22Rv1 (cell line): ENCODE measurements around the gene ZNF423.

Source experiments
- ZFX ChIP-seq: fragments of 450-650 bp; IDR thresholded peaks from 2 replicates; pipeline ENCODE4 v1.6.1; 2017; ENCODE audit warnings: antibody characterized with exemption, borderline replicate concordance
- TF ChIP-seq, protein P1 (sequence below): fragments of 450-650 bp; IDR thresholded peaks from 2 replicates; pipeline ENCODE4 v1.5.1; 2017; ENCODE audit warnings: mild to moderate bottlenecking

DNA sequence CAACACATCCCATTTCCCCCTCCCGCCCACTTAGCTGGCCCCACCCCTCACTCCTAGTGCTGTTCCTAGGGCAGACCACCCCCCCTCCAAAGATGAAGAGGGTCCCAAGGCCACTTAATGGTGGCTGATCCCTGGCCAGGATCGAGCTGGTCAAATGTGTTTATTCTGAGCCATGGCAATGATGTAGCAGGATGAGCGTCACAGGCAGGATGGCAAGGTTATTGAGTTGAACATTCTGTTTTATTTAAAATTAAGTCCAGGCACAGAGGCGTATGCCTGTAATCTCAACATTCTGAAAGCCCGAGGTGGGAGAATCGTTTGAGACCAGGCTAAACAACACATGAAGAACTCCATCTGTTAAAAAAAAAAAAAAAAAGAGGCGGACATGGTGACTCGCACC is 12.2 kb downstream of the ZNF423 start:
- TF ChIP-seq, protein P1, sequence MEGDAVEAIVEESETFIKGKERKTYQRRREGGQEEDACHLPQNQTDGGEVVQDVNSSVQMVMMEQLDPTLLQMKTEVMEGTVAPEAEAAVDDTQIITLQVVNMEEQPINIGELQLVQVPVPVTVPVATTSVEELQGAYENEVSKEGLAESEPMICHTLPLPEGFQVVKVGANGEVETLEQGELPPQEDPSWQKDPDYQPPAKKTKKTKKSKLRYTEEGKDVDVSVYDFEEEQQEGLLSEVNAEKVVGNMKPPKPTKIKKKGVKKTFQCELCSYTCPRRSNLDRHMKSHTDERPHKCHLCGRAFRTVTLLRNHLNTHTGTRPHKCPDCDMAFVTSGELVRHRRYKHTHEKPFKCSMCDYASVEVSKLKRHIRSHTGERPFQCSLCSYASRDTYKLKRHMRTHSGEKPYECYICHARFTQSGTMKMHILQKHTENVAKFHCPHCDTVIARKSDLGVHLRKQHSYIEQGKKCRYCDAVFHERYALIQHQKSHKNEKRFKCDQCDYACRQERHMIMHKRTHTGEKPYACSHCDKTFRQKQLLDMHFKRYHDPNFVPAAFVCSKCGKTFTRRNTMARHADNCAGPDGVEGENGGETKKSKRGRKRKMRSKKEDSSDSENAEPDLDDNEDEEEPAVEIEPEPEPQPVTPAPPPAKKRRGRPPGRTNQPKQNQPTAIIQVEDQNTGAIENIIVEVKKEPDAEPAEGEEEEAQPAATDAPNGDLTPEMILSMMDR = no peak
- TF ChIP-seq ZFX = no peak
